IMR-90 (cell line): ENCODE data around the gene SAYSD1. TPM values are rescaled to one million over a fixed set of nuclear protein-coding genes. Genes with fewer than 3 reads are reported as not detected.

Experiments used
- ATAC-seq: fragments of 200-7000 bp; cut with Tn5 transposase; 2 replicates; pipeline ENCODE4 v1.9.1; 2020; ENCODE audit warnings: low read depth, mild to moderate bottlenecking, moderate library complexity
- BruUV-seq: library from RNA; stranded (reverse); fragments of 400-500 nt; replicated peaks from 2 replicates; lab custom pipeline; 2021; lab: Mats Ljungman, UMichigan
- CTCF ChIA-PET: fragments of 300-600 bp; formaldehyde crosslinking; extraction: SDS; loops from one replicate; lab custom pipeline; 2021; ENCODE audit warnings: antibody characterized with exemption; lab: Yijun Ruan, JAX
- POLR2A ChIA-PET: fragments of 300-600 bp; sonication (Branson Sonifier 250); formaldehyde crosslinking; loops from one replicate; lab custom pipeline; 2022; ENCODE audit warnings: antibody characterized with exemption; ENCODE audit not compliant: unreplicated experiment; lab: Charles Lee
- DNase-seq: peaks from one replicate; pipeline ENCODE4 v3.0.0; 2013
- H2AFZ ChIP-seq: replicated peaks from 2 replicates; pipeline ENCODE3; 2013; ENCODE audit warnings: low read length, mild to moderate bottlenecking; ENCODE audit not compliant: poor library complexity
- H2AK5ac ChIP-seq: 2 replicates; pipeline ENCODE4 v1.6.1; 2013; ENCODE audit warnings: low read depth, low read length, inconsistent platforms
- H2AK9ac ChIP-seq: replicated peaks from 2 replicates; pipeline ENCODE3; 2013; ENCODE audit warnings: mild to moderate bottlenecking, low read depth, low read length, moderate library complexity; ENCODE audit not compliant: poor library complexity
- H2BK120ac ChIP-seq: 2 replicates; pipeline ENCODE4 v1.6.1; 2013; ENCODE audit warnings: low read depth, low read length, inconsistent platforms
- H2BK15ac ChIP-seq: 3 replicates; pipeline ENCODE4 v1.6.1; 2013; ENCODE audit warnings: low read depth, low read length, inconsistent platforms
- H2BK20ac ChIP-seq: 2 replicates; pipeline ENCODE4 v1.6.1; 2013; ENCODE audit warnings: low read depth, mild to moderate bottlenecking, inconsistent platforms, low read length, moderate library complexity
- H2BK5ac ChIP-seq: 2 replicates; pipeline ENCODE4 v1.6.1; 2013; ENCODE audit warnings: mild to moderate bottlenecking, low read depth, low read length, inconsistent platforms; ENCODE audit not compliant: poor library complexity, severe bottlenecking
- H3K14ac ChIP-seq: replicated peaks from 2 replicates; pipeline ENCODE4 v1.6.1; 2013; ENCODE audit warnings: low read depth, low read length, inconsistent platforms
- H3K18ac ChIP-seq: 2 replicates; pipeline ENCODE4 v1.6.1; 2013; ENCODE audit warnings: low read depth, low read length, control low read depth
- H3K23ac ChIP-seq: 2 replicates; pipeline ENCODE4 v1.6.1; 2013; ENCODE audit warnings: low read depth, low read length, inconsistent platforms
- H3K27ac ChIP-seq: 2 replicates; pipeline ENCODE4 v1.5.1; 2013; ENCODE audit warnings: mild to moderate bottlenecking, control low read depth, low read length; ENCODE audit not compliant: insufficient read depth
- H3K27me3 ChIP-seq: 2 replicates; pipeline ENCODE4 v1.6.1; 2013; ENCODE audit warnings: low read length; ENCODE audit not compliant: control insufficient read depth, insufficient read depth
- H3K36me3 ChIP-seq: 2 replicates; pipeline ENCODE4 v1.6.1; 2013; ENCODE audit warnings: low read length, mixed read lengths; ENCODE audit not compliant: control insufficient read depth, insufficient read depth
- H3K4ac ChIP-seq: 2 replicates; pipeline ENCODE4 v1.6.1; 2013; ENCODE audit warnings: low read depth, low read length, inconsistent platforms
- H3K4me1 ChIP-seq: 2 replicates; pipeline ENCODE4 v1.6.1; 2013; ENCODE audit warnings: low read length, mixed read lengths; ENCODE audit not compliant: control insufficient read depth, insufficient read depth
- H3K4me2 ChIP-seq: 2 replicates; pipeline ENCODE4 v1.6.1; 2013; ENCODE audit warnings: low read depth, mild to moderate bottlenecking, control low read depth, low read length, moderate library complexity
- H3K4me3 ChIP-seq: 2 replicates; pipeline ENCODE4 v1.5.1; 2013; ENCODE audit warnings: low read depth, mild to moderate bottlenecking, control low read depth, low read length, moderate library complexity; ENCODE audit not compliant: insufficient read depth
- H3K56ac ChIP-seq: 2 replicates; pipeline ENCODE4 v1.6.1; 2013; ENCODE audit warnings: low read length, inconsistent platforms; ENCODE audit not compliant: insufficient read depth; ENCODE audit errors: extremely low read depth
- H3K79me1 ChIP-seq, 2 experiments: 2 replicates each; pipeline ENCODE4 v1.6.1; 2013; ENCODE audit warnings: low read length in 2 of 2, inconsistent platforms in 1 of 2, low read depth in 1 of 2
- H3K9ac ChIP-seq: 2 replicates; pipeline ENCODE4 v1.6.1; 2013; ENCODE audit warnings: low read depth, low read length, control low read depth
- H3K9me1 ChIP-seq: 2 replicates; pipeline ENCODE4 v1.6.1; 2013; ENCODE audit warnings: low read length, inconsistent platforms; ENCODE audit not compliant: insufficient read depth
- H3K9me3 ChIP-seq: 2 replicates; pipeline ENCODE4 v1.6.1; 2013; ENCODE audit warnings: low read length; ENCODE audit not compliant: control insufficient read depth, insufficient read depth
- H4K20me1 ChIP-seq: 2 replicates; pipeline ENCODE4 v1.6.1; 2013; ENCODE audit warnings: low read length, inconsistent platforms; ENCODE audit not compliant: insufficient read depth
- H4K5ac ChIP-seq: 2 replicates; pipeline ENCODE4 v1.6.1; 2013; ENCODE audit warnings: mild to moderate bottlenecking, low read depth, low read length, control low read depth
- H4K8ac ChIP-seq, 2 experiments: 2 replicates each; pipeline ENCODE4 v1.6.1; 2013; ENCODE audit warnings: low read depth in 2 of 2, low read length in 2 of 2, control low read depth in 1 of 2, inconsistent platforms in 1 of 2
- H4K91ac ChIP-seq: 2 replicates; pipeline ENCODE4 v1.6.1; 2013; ENCODE audit warnings: low read depth, low read length, inconsistent platforms; ENCODE audit not compliant: insufficient read depth
- RAD21 ChIP-seq: IDR thresholded peaks from 2 replicates; pipeline ENCODE4 v1.6.1; 2012; ENCODE audit warnings: low read length, improper control_type of control experiment
- WGBS, 2 experiments: methylation state at CpG; one replicate each; pipeline versions ENCODE4 v1.1.5 to v1.1.7; 2013; ENCODE audit warnings: missing lambda C conversion rate in 2 of 2; ENCODE audit not compliant: insufficient read length in 1 of 2; ENCODE audit errors: extremely low coverage in 2 of 2; 5-methylcytosine and 5-hydroxymethylcytosine counted together
- dilution Hi-C: fragments of 300-500 bp; cut with HindIII; formaldehyde crosslinking; loops from one replicate; pipeline ENCODE4 v1.14.3; 2018; ENCODE audit warnings: low sequenced_read_pairs; ENCODE audit not compliant: unreplicated experiment
- in situ Hi-C: fragments of 300-500 bp; cut with MboI; formaldehyde crosslinking; loops from 3 replicates; pipeline ENCODE4 v1.14.3; 2019; ENCODE audit warnings: low sequenced_read_pairs, inconsistent platforms, mixed read lengths
- intact Hi-C: fragments of 100-400 bp; cut with micrococcal nuclease; formaldehyde crosslinking; loops from 2 replicates; pipeline ENCODE4 v1.10.0; 2022
- polyA plus RNA-seq, 3 experiments: library from polyadenylated mRNA; depleted of rRNA; stranded (reverse); fragments of >200 nt; gene quantifications; 2 replicates each; pipeline ENCODE4 v1.2.3, GENCODE V29; 2012; ENCODE audit warnings: low replicate concordance in 1 of 3
- total RNA-seq: library from RNA; depleted of rRNA; stranded (reverse); fragments of >200 nt; gene quantifications from 2 replicates; pipeline ENCODE4 v1.2.3, GENCODE V29; 2012

SAYSD1 gene
- total and polyA plus RNA-seq, 2 of the 4 experiments (the other 2 are of a cell fraction): 5.7 to 5.9 TPM

- Histone ChIP-seq H2BK120ac (no peak overlapping the region), H3K4me2 (no peak overlapping the region), H4K91ac (no peak overlapping the region), H3K27me3 (peaks cover 10% of the 10 kb centered on the region; the same call in 1 of the 2 replicates), H2AK9ac (no peak overlapping the region), H2AK5ac (no peak overlapping the region), H2BK5ac (no peak overlapping the region), H4K8ac (no peak overlapping the region), H3K4ac (no peak overlapping the region), H3K79me1 (no peaks in the 10 kb centered on the region), H3K9ac (no peak overlapping the region), H2BK20ac (no peak overlapping the region), H3K23ac (no peak overlapping the region), H3K9me3 (no peaks in the 10 kb centered on the region), H3K4me1 (no peaks in the 10 kb centered on the region), H3K36me3 (no peaks in the 10 kb centered on the region), H2AFZ (no peak overlapping the region), H4K20me1 (no peaks in the 10 kb centered on the region), H3K14ac (no peak overlapping the region), H3K18ac (no peak overlapping the region), H4K5ac (no peak overlapping the region), H3K4me3 (no peak overlapping the region), H3K27ac (no peak overlapping the region), H3K9me1 (no peaks in the 10 kb centered on the region), H2BK15ac (no peak overlapping the region), H3K56ac (no peak overlapping the region)
- in situ Hi-C loops (no loop called here), dilution Hi-C loops (no loop called here), intact Hi-C loops (no loop called here)
- BruUV-seq: no TSS peak
- POLR2A ChIA-PET: no interaction called here
- no CpG with 5 or more reads among the region's 1 CpG for WGBS, 2 experiments
- ATAC-seq (no peak), DNase-seq (no peak)
- CTCF ChIA-PET: no interaction called here
- no peak for TF ChIP-seq RAD21
Observed at GRCh38 chr6:39063526-39063925, 51.5 kb downstream of the SAYSD1 start.
